GM19035 (cell line): ENCODE data around the gene AATF.

Source experiments
- ATAC-seq: cut with Tn5 transposase; IDR thresholded peaks from one replicate; pipeline ENCODE4 v1.9.1; 2021; ENCODE audit not compliant: unreplicated experiment

AATF gene

DNA sequence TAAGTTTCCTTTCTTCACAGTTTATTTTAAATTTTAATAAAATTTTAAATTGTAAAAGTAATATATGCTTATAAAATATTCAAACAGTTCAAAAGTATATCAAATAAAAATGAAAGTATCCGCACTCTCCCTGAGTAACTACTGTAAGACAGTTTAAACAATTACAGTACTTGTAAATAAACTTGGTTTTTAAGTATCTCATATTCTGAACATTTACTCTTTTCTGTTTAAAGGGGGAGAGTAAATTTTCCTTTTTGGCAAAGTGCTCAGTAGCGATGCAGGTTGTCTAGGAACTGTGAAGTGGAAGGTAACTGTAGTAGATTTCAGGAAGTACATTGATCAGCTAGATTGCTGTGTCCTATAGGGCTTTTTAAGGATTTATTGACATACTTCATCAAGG is 28.8 kb downstream of the AATF start:
- ATAC-seq = no peak

- no peak for ATAC-seq
Measured at GRCh38 chr17:36978810-36979564, 30.2 kb downstream of the AATF start.

DNA sequence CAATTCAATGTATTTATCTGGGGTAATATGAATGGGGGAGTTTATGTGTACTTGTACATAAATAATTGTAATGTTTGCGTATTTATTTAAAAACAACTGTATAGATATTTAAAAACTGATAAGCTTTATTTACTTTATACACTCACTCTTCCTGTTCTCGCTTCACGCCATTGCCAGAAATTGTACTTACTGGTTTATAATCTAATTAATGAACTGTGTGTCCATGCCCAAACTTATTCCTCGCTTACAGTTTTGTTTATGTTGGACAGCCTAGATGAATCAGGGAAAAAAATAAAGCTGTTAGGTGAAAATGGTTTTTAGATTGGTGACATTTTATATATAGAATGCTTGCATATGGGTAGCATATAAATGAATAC is 30.8 kb downstream of the AATF start:
- ATAC-seq = no peak

- no peak for ATAC-seq
Measured at GRCh38 chr17:36980280-36980761, 31.6 kb downstream of the AATF start.

GRCh38 chr17:36983618-36984017 is 34.9 kb downstream of the AATF start:
- no peak for ATAC-seq

DNA sequence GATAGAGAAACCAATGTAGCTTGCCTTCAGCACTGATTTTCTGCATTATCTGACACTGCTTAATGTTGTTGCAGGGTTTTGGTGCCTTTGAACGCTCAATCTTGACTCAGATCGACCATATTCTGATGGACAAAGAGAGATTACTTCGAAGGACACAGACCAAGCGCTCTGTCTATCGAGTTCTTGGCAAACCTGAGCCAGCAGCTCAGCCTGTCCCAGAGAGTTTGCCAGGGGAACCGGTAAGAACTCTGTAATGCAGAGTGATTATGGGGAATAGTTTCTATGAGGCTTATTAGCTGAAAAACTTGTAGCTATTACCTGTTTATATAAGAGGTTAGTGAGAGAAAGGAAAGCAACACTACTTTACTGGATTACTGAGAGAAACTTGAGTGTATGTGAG is 40.4 kb downstream of the AATF start:
- no peak for ATAC-seq

DNA sequence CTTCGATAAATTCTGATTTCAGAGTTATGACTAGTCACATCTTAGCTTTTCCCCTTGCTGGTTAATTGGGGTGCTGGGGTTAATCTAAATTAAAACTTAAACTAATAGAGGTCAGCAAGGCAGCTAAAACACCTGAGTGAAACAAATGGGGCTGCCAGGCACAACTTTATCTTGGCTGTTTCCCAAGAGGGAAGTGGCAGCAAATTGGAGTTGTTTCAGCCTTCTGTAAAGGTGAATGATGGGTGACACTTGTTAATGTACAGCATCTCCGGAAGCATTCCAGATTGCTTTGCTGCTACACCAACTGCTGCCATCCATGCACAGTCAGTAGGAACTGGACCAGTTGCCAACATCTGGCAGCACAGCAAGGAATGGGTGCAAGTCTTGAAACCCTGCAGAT is 43.9 kb downstream of the AATF start:
- ATAC-seq = no peak

- ATAC-seq = no peak
Measured at GRCh38 chr17:36993227-36993626, 44.5 kb downstream of the AATF start.

DNA sequence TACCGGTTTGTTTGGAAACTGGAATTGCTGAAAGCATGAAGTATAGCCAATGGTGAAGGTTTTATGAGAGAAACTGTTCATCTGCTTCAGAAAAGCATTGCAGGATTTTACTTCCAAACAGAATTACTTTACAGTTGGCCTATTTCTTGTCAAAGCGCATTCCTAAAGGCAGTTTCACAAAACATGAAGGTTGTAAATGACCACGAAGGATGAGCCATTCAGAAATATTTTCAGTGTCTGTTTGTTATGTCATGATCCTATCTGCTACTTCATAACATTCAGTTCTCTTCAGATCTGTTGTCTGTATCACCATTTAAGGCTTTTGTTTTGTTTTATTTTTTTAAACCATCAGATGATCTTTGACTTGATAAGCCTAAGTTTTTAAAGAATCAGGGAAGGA is 45.7 kb downstream of the AATF start:
- ATAC-seq = no peak

DNA sequence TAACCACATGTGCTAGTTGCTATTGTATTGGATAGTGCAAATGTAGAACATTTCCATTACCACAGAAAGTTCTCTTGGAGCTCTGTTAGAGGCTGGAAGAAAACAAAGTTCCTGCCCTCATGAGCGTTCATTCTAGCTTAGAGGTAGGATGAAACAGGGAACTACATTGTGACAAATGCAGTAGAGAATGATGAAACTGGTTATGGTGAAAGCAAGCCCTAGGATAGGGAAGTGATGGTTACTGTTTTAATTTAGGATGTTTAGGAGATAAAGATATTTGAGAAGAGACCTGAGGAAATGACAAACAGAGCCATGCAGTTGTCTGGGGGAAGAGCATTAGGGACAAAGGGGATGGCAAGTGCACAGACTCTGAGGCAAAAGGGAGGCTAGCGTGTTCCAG is 50.7 kb downstream of the AATF start:
- ATAC-seq = no peak

DNA sequence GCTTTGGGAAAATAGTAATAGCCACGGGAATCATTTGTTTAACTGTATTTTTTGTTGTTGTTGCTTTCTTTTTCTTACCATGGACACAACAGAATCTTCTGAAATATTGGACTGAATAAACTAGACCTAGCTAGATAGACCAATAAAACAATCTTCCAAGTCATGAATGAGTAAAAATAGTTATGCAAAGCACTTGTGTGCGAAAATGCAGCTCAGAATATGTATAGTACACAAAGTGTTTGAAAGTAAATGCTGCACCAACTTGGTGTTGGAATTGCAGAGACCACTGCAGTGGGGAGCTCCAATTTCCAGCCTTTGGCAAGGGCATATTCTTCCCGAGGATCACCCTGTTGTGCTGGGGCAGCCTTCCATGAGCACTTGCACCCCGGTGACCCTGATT is 68.0 kb downstream of the AATF start:
- ATAC-seq = no peak

GRCh38 chr17:37017404-37017803 is 68.7 kb downstream of the AATF start:
- ATAC-seq = no peak

DNA sequence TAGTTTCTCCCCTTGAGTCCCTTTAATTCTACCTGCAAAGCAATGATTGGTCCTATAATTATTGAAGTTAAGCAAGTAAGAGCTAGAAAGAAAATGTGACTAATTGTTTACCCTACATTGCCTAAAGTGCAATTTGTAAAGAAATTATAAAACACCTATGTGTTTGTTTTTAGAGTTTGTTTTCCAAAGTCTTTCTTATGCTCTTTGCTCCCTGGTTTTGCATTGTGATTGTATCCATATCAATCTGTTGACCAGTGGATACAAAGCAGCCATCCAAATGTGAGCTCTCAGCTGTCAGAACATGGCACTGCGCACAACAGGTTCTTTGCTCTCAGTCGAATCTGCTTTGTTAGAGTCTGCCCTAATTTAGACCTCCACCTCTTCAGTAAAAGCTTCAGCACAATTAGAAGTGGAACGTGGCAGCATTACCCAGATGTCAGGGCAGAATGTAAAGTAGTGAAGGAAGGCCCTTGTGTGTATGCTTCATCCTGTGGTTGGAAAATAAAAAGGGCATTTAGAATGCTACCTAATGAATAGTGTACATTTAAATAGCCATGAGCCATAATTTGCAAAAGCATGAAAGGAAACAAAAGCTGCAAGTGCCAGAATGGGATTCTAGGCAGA is 70.5 kb downstream of the AATF start:
- no peak for ATAC-seq

GRCh38 chr17:37019741-37020129 is 71.0 kb downstream of the AATF start:
- no peak for ATAC-seq

- no peak for ATAC-seq
Measured at GRCh38 chr17:37024181-37024637, 75.5 kb downstream of the AATF start.

- ATAC-seq = no peak
Measured at GRCh38 chr17:37025238-37025637, 76.5 kb downstream of the AATF start.

DNA sequence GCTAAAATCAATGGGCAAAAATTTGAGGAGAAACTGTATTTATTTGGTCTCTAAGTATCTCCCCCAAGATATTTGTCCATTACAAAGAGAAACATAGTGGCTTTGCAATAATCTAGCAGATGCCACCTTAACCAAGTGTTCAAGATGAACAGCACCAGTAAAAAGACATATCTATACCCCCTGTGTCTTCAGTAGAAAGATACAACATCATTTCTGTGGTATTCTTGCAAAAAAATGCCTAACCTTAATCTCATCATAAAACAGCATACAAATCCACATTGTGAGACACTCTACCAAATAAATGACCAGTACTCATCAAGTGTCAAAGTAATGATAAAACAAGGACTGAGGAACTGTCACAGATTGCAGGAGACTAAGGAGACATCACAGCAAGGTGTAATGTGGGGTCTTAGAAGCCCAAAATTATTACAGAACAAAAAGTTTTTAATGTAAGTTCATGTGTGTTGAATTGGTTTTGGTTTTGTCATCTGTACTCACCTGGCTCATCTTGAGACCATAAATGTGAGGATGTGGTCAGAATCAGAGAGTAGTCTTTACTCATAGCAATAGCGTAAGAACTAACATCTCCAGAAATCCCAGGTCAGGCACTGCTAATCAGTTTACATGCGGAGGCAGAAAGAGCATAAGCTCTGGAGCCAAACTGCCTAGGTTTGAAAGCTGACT is 77.2 kb downstream of the AATF start:
- no peak for ATAC-seq

DNA sequence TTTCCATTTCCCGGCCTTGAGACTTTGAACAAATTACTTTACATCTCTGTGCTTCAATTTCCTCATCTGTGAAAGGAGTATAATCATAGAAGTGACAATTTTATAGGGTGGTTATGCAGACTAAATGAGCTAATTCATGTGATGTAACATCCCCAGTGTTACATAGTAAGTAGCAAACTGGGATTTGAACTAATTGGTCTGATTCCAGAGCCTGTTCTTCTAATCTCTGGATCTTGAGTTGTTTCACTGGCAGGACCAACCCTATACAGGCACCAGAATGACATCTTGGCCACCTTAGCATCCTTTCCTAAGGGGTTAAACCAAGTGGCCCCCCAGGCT is 77.7 kb downstream of the AATF start:
- no peak for ATAC-seq

GRCh38 chr17:37028040-37028439 is 79.3 kb downstream of the AATF start:
- ATAC-seq = no peak

DNA sequence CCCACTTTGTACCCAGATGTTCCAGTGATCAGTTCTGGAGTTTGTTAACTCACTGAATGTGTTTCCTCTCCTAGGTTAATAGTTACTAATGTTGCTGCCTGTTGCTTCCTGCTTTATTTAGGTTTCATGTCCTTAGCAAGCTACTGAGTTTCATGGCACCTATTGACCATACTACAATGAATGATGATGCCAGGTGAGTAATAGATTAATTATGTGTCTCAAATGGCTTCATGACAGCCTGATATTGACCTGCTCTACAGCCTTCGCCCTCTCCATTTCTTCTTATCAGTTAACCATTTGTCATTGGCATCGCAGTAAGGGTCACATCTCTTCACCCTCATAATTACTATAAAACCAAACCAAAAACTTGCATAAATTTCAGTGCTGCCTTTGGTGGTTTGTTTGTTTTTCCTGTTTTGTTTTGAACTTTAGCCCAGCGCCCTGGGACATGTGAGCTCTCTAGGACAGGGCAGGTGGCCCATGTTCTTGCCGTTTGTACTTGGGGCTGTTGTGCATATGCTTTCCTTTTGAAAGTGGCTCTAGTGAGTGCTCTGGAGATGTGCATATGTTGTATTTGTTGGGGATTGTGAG is 82.8 kb downstream of the AATF start:
- no peak for ATAC-seq

GRCh38 chr17:37037590-37038155 is 88.9 kb downstream of the AATF start:
- ATAC-seq = no peak

DNA sequence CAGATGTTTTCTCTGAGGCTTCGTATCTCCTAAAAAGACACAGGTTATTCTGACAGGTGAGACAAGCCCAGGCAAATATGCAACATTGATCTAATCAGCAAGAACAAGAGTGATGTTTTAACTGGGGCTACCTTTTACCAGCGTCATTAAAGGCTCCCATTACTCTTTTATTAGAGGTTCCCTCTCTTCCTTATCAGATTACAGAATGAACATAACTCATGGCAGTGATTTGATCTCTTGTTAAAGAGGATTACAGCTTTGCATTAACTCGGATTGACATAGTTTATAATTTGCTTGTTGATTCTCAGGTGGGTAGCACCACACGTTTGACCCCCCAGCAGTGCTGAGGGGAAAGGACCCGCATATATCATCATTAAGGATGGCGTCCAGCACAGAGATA is 90.5 kb downstream of the AATF start:
- no peak for ATAC-seq
